Thymus (tissue), 11 donors: ENCODE data around the gene FRMD4B. TPM values are rescaled to one million over a fixed set of nuclear protein-coding genes. Genes with fewer than 3 reads are reported as not detected.

Experiments used
- DNase-seq, 9 donors: peaks; one replicate each; pipeline ENCODE4 v3.0.0-alpha.2; 2013; ENCODE audit warnings: low spot score in 9 of 9, low read depth in 6 of 9, missing footprints in 1 of 9
- H3K27ac ChIP-seq, 2 donors: one replicate each; pipeline ENCODE4 v1.5.1; 2013; ENCODE audit warnings: control low read depth in 1 of 2, low read depth in 1 of 2, low read length in 1 of 2, mild to moderate bottlenecking in 1 of 2, moderate library complexity in 1 of 2
- H3K27me3 ChIP-seq, 2 donors: one replicate each; pipeline ENCODE4 v1.5.1; 2013; ENCODE audit warnings: low read length in 1 of 2; ENCODE audit not compliant: control insufficient read depth in 2 of 2, insufficient read depth in 1 of 2
- H3K36me3 ChIP-seq, 2 donors: one replicate each; pipeline ENCODE4 v1.5.1; 2013; ENCODE audit warnings: low read length in 1 of 2, mild to moderate bottlenecking in 1 of 2, moderate library complexity in 1 of 2; ENCODE audit not compliant: control insufficient read depth in 2 of 2, insufficient read depth in 2 of 2
- H3K4me1 ChIP-seq, 2 donors: one replicate each; pipeline ENCODE4 v1.5.1; 2013; ENCODE audit warnings: low read length in 2 of 2; ENCODE audit not compliant: control insufficient read depth in 2 of 2, insufficient read depth in 2 of 2
- H3K4me3 ChIP-seq, 2 donors: one replicate each; pipeline ENCODE4 v1.5.1; 2013; ENCODE audit warnings: low read length in 2 of 2, control low read depth in 1 of 2, mild to moderate bottlenecking in 1 of 2
- H3K9me3 ChIP-seq, 2 donors: one replicate each; pipeline ENCODE4 v1.5.1; 2013; ENCODE audit warnings: low read length in 1 of 2, mild to moderate bottlenecking in 1 of 2; ENCODE audit not compliant: control insufficient read depth in 2 of 2, insufficient read depth in 1 of 2
- WGBS: extraction: QIAGEN DNeasy Blood & Tissue Kit; methylation state at CpG from one replicate; pipeline ENCODE4 v1.1.7; 2013; 5-methylcytosine and 5-hydroxymethylcytosine counted together
- polyA plus RNA-seq: library from polyadenylated mRNA; stranded (reverse); fragments of 200-250 nt; gene quantifications from one replicate; pipeline ENCODE4 v1.2.3, GENCODE V29; 2013
- total RNA-seq: library from RNA; stranded (reverse); fragments of 120-200 nt; gene quantifications from one replicate; pipeline ENCODE4 v1.2.4, GENCODE V29; 2013
- donor health status: healthy.

Gene FRMD4B
- total and polyA plus RNA-seq, 2 donors, result 12.8 to 21.7 TPM

GRCh38 chr3:69197922-69198530 is 187.9 kb downstream of the FRMD4B start:
- H3K4me3 ChIP-seq, result no peak overlapping the region
- peak in 5 of 9 donors; percentile 15 to 65 (median 24) for DNase-seq
- no peaks in the 10 kb centered on the region for H3K9me3 ChIP-seq
- peaks cover 10 to 18% of the 10 kb centered on the region in 2 donors for H3K36me3 ChIP-seq
- no peak overlapping the region for H3K27ac ChIP-seq
- 70% methylated on average over 8 of the region's 8 CpGs for WGBS
- peaks cover 6 to 21% of the 10 kb centered on the region in 2 donors for H3K4me1 ChIP-seq
- no peaks in the 10 kb centered on the region for H3K27me3 ChIP-seq

- Histone ChIP-seq H3K4me1 (peaks cover 6 to 21% of the 10 kb centered on the region in 2 donors), H3K36me3 (peaks cover 13 to 21% of the 10 kb centered on the region in 2 donors), H3K9me3 (no peaks in the 10 kb centered on the region), H3K27ac (peak overlapping the region in 1 of 2 donors; percentile 31), H3K4me3 (no peak overlapping the region), H3K27me3 (no peaks in the 10 kb centered on the region)
- DNase-seq, result no peak
- WGBS, result 95% methylated on average over 6 of the region's 6 CpGs
These were observed 188.4 kb downstream of the FRMD4B start for GRCh38 chr3:69197455-69197854.

- H3K27me3 ChIP-seq, result no peaks in the 10 kb centered on the region
- DNase-seq, result no peak
- H3K36me3 ChIP-seq, result peaks cover 16 to 25% of the 10 kb centered on the region in 2 donors
- WGBS, result 96% methylated on average over 3 of the region's 3 CpGs
- peaks cover 6 to 21% of the 10 kb centered on the region in 2 donors for H3K4me1 ChIP-seq
- H3K9me3 ChIP-seq, result no peaks in the 10 kb centered on the region
- H3K27ac ChIP-seq, result no peak overlapping the region
- no peak overlapping the region for H3K4me3 ChIP-seq
These were observed 189.0 kb downstream of the FRMD4B start for GRCh38 chr3:69196876-69197275.

- no peak for DNase-seq
- 81% methylated on average over 7 of the region's 7 CpGs for WGBS
- Histone ChIP-seq H3K27ac (no peak overlapping the region), H3K4me3 (no peak overlapping the region), H3K9me3 (no peaks in the 10 kb centered on the region), H3K27me3 (no peaks in the 10 kb centered on the region), H3K4me1 (peaks cover 6 to 11% of the 10 kb centered on the region in 2 donors), H3K36me3 (peaks cover 17 to 30% of the 10 kb centered on the region in 2 donors)
These were observed 191.3 kb downstream of the FRMD4B start for GRCh38 chr3:69194431-69195165.

- H3K4me1 ChIP-seq, result peaks cover 6 to 8% of the 10 kb centered on the region in 2 donors
- no peaks in the 10 kb centered on the region for H3K27me3 ChIP-seq
- H3K27ac ChIP-seq, result no peak overlapping the region
- peaks cover 17 to 30% of the 10 kb centered on the region in 2 donors for H3K36me3 ChIP-seq
- H3K9me3 ChIP-seq, result no peaks in the 10 kb centered on the region
- no peak overlapping the region for H3K4me3 ChIP-seq
- WGBS, result 96% methylated on average over 3 of the region's 3 CpGs
- DNase-seq, result no peak
These were observed 192.1 kb downstream of the FRMD4B start for GRCh38 chr3:69193749-69194148.

GRCh38 chr3:69191516-69191915 is 194.4 kb downstream of the FRMD4B start:
- Histone ChIP-seq H3K4me1 (no peaks in the 10 kb centered on the region), H3K36me3 (peaks cover 16 to 42% of the 10 kb centered on the region in 2 donors), H3K27me3 (no peaks in the 10 kb centered on the region), H3K27ac (no peak overlapping the region), H3K9me3 (no peaks in the 10 kb centered on the region), H3K4me3 (no peak overlapping the region)
- DNase-seq, result no peak

- WGBS, result 96% methylated on average over 4 of the region's 4 CpGs
- no peak for DNase-seq
- Histone ChIP-seq H3K27ac (no peak overlapping the region), H3K4me1 (no peaks in the 10 kb centered on the region), H3K36me3 (peaks cover 13 to 36% of the 10 kb centered on the region in 2 donors), H3K27me3 (no peaks in the 10 kb centered on the region), H3K4me3 (no peak overlapping the region), H3K9me3 (no peaks in the 10 kb centered on the region)
These were observed 196.4 kb downstream of the FRMD4B start for GRCh38 chr3:69189487-69189886.

GRCh38 chr3:69186575-69187093 is 199.3 kb downstream of the FRMD4B start:
- Histone ChIP-seq H3K9me3 (no peaks in the 10 kb centered on the region), H3K36me3 (peaks cover 21 to 25% of the 10 kb centered on the region in 2 donors), H3K27me3 (no peaks in the 10 kb centered on the region), H3K4me1 (no peaks in the 10 kb centered on the region), H3K27ac (no peak overlapping the region), H3K4me3 (no peak overlapping the region)
- 98% methylated on average over 4 of the region's 4 CpGs for WGBS
- no peak for DNase-seq

- no peak for DNase-seq
- Histone ChIP-seq H3K4me1 (peaks cover 0 to 5% of the 10 kb centered on the region in 2 donors), H3K36me3 (peaks cover 38 to 46% of the 10 kb centered on the region in 2 donors), H3K9me3 (no peaks in the 10 kb centered on the region), H3K4me3 (no peak overlapping the region), H3K27ac (no peak overlapping the region), H3K27me3 (no peaks in the 10 kb centered on the region)
- 94% methylated on average over 8 of the region's 8 CpGs for WGBS
These were observed 203.1 kb downstream of the FRMD4B start for GRCh38 chr3:69182588-69183316.
